AG09309 (cell line): ENCODE results near the gene KCNJ9.

ENCODE experiments used
- DNase-seq: peaks from one replicate; pipeline ENCODE4 v3.0.0-alpha.2; 2010; ENCODE audit warnings: low read depth
- H3K4me3 ChIP-seq: 2 replicates; pipeline ENCODE4 v1.5.1; 2011; ENCODE audit warnings: mild to moderate bottlenecking, low read depth, low read length, moderate library complexity; ENCODE audit not compliant: control insufficient read depth
- CTCF ChIP-seq: IDR thresholded peaks from 2 replicates; pipeline ENCODE4 v1.5.1; 2011; ENCODE audit warnings: mild to moderate bottlenecking, low read depth, low read length, inconsistent platforms; ENCODE audit not compliant: insufficient read depth, control insufficient read depth; ENCODE audit errors: missing control alignments

The KCNJ9 gene

GRCh38 chr1:160085686-160086455 is 4.5 kb downstream of the KCNJ9 start:
- TF ChIP-seq CTCF: peak; percentile 93
- H3K4me3 ChIP-seq: no peak overlapping the region
- no peak for DNase-seq

- TF ChIP-seq CTCF: no peak
- no peak for DNase-seq
- H3K4me3 ChIP-seq: no peak overlapping the region
Observed at GRCh38 chr1:160086456-160086892, 5.1 kb downstream of the KCNJ9 start.

- TF ChIP-seq CTCF: no peak
- no peak for DNase-seq
- no peak overlapping the region for H3K4me3 ChIP-seq
Observed at GRCh38 chr1:160087118-160087662, 5.9 kb downstream of the KCNJ9 start.

GRCh38 chr1:160089883-160090282 is 8.5 kb downstream of the KCNJ9 start:
- no peak for DNase-seq
- TF ChIP-seq CTCF: no peak
- H3K4me3 ChIP-seq: no peak overlapping the region

- DNase-seq: no peak
Observed at GRCh38 chr1:160090760-160091159, 9.4 kb downstream of the KCNJ9 start.

GRCh38 chr1:160091666-160092223 is 10.4 kb downstream of the KCNJ9 start:
- DNase-seq: no peak
- H3K4me3 ChIP-seq: no peak overlapping the region
- TF ChIP-seq CTCF: no peak

More at GRCh38 chr1:160090760-160091159, 9.4 kb downstream of the KCNJ9 start:
- no peak for TF ChIP-seq CTCF
- no peak overlapping the region for H3K4me3 ChIP-seq
